ENCODE data around the gene SRC. TPM values are rescaled to one million over a fixed set of nuclear protein-coding genes. Genes with fewer than 3 reads are reported as not detected.

Gene SRC
- total and polyA plus RNA-seq, 2 experiments from 2014 or later: 26.2 to 34.3 TPM

DNA sequence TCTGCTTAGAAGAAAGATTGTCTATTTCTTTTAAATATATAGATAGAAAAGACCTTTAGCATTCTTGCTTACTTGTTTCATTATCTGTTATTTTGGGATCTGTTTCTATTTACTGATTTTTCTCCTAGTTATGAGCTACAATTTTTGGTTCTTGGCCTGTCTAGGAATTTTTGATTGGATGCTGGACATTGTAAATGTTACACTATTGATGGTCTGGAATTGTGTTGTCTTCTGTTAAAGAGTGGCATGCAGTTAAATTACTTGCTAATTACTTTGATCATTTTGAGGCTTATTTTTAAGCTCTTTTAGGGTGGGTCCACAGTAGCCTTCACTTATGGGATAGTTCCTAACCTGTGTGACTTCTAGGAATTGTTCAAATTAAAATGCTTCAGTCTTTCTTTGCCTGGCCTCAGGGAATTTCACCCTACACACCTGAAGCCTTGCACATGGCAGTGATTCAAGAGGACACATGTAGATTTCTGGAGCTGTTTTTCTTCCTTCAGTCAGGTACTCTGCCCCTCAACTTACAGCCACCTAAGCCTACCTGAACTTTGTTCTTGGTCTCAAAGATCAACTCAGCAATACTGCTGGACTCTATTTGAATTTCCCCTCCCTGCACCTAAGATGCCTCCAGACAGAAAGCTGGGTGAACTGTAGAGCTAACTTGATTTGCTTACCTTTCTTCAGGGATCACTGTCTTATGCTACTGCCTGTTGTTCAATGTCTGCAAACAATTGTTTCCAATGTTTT lies 108.9 kb downstream of the SRC start:
- Histone ChIP-seq H3K27me3 (no peaks in the 10 kb centered on the region), H3K4me3 (no peak overlapping the region), H3K9me3 (ENCODE audit: low read depth) (no peaks in the 10 kb centered on the region), H3K27ac (no peak overlapping the region), H3K36me3 (no peaks in the 10 kb centered on the region), H3K4me1 (ENCODE audit: low read depth) (no peaks in the 10 kb centered on the region)
- DNase-seq (ENCODE audit: low read depth in 1 of 2, low spot score in 1 of 2): no peak
- TF ChIP-seq, protein P1, sequence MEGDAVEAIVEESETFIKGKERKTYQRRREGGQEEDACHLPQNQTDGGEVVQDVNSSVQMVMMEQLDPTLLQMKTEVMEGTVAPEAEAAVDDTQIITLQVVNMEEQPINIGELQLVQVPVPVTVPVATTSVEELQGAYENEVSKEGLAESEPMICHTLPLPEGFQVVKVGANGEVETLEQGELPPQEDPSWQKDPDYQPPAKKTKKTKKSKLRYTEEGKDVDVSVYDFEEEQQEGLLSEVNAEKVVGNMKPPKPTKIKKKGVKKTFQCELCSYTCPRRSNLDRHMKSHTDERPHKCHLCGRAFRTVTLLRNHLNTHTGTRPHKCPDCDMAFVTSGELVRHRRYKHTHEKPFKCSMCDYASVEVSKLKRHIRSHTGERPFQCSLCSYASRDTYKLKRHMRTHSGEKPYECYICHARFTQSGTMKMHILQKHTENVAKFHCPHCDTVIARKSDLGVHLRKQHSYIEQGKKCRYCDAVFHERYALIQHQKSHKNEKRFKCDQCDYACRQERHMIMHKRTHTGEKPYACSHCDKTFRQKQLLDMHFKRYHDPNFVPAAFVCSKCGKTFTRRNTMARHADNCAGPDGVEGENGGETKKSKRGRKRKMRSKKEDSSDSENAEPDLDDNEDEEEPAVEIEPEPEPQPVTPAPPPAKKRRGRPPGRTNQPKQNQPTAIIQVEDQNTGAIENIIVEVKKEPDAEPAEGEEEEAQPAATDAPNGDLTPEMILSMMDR (IDR thresholded peaks at IDR 0.05; ENCODE audit: low read depth, low read length): no peak

Other genes with a start within 250 kb of the SRC start
- 150 and 201 TPM in 2 replicates for gene RPN2, start 166.8 kb upstream of the SRC start, total RNA-seq
- gene RPN2, start 166.8 kb upstream of the SRC start, polyA plus RNA-seq: 208 and 259 TPM in 2 replicates
- gene MROH8, start 166.6 kb upstream of the SRC start, total RNA-seq: 5.8 and 7.8 TPM in 2 replicates
- 12.1 and 13.3 TPM in 2 replicates for gene MROH8, start 166.6 kb upstream of the SRC start, polyA plus RNA-seq
- 0.63 and 1.1 TPM in 2 replicates for gene GHRH, start 84.3 kb upstream of the SRC start, total RNA-seq
- gene GHRH, start 84.3 kb upstream of the SRC start, polyA plus RNA-seq: 0.34 TPM in 1 of 2 replicates, not detected in the other
- gene MANBAL, start 56.5 kb upstream of the SRC start, total RNA-seq: 27.7 and 34.7 TPM in 2 replicates
- gene MANBAL, start 56.5 kb upstream of the SRC start, polyA plus RNA-seq: 111 and 115 TPM in 2 replicates
- gene NNAT, start 175.1 kb downstream of the SRC start, total RNA-seq: 3.6 and 4.2 TPM in 2 replicates
- 1.1 and 5.2 TPM in 2 replicates for gene NNAT, start 175.1 kb downstream of the SRC start, polyA plus RNA-seq
- gene BLCAP, start 181.7 kb downstream of the SRC start, total RNA-seq: 87.4 and 89.5 TPM in 2 replicates
- gene BLCAP, start 181.7 kb downstream of the SRC start, polyA plus RNA-seq: 100 and 112 TPM in 2 replicates